ENCODE results near the gene SS18L1. TPM values are rescaled to one million over a fixed set of nuclear protein-coding genes. Genes with fewer than 3 reads are reported as not detected.

SS18L1 gene
- total RNA-seq, 1 donor from 2014 or later: 16.3 TPM

GRCh38 chr20:62122654-62123449, 20.7 kb upstream of the SS18L1 start:
- peak overlapping the region; percentile 41 for H3K27ac ChIP-seq (ENCODE audit: low read depth, low read length)

GRCh38 chr20:62123450-62124118, 20.0 kb upstream of the SS18L1 start:
- H3K4me3 ChIP-seq (ENCODE audit: insufficient read depth, low read depth, low read length): peak overlapping the region; percentile 60
- H3K9ac ChIP-seq (ENCODE audit: low read length): peak overlapping the region; percentile 79
- peaks cover 29% of the 10 kb centered on the region for H3K36me3 ChIP-seq (ENCODE audit: insufficient read depth, low read length)
- FAIRE-seq (no peak), DNase-seq (ENCODE audit: low read depth) (peak; percentile 63)
- no peak for TF ChIP-seq EZH2 (IDR thresholded peaks at IDR 0.05; ENCODE audit: insufficient read depth, low read length)
- TF ChIP-seq CTCF (IDR thresholded peaks at IDR 0.05; ENCODE audit: insufficient read depth, low read depth, low read length): no peak
- H3K9me3 ChIP-seq (ENCODE audit: insufficient read depth, low read depth, low read length): no peaks in the 10 kb centered on the region
- H2AFZ ChIP-seq (ENCODE audit: low read depth, low read length): peak overlapping the region; percentile 13
- Mint-ChIP-seq H3K27ac (ENCODE audit: unreplicated experiment) (peak overlapping the region; percentile 83), H3K4me1 (ENCODE audit: low read depth, unreplicated experiment) (peaks cover 3% of the 10 kb centered on the region), H3K4me3 (ENCODE audit: unreplicated experiment) (peak overlapping the region; percentile 89), H3K9me3 (ENCODE audit: unreplicated experiment) (no peaks in the 10 kb centered on the region), H3K27me3 (ENCODE audit: low read depth, unreplicated experiment) (peaks cover 14% of the 10 kb centered on the region), H3K36me3 (ENCODE audit: low read depth, unreplicated experiment) (peaks cover 14% of the 10 kb centered on the region)
- H3K27me3 ChIP-seq (ENCODE audit: insufficient read depth, low read length): peaks cover 3% of the 10 kb centered on the region
- H4K20me1 ChIP-seq (ENCODE audit: insufficient read depth, low read length): peaks cover 54% of the 10 kb centered on the region
- H3K4me2 ChIP-seq (ENCODE audit: low read length): peak overlapping the region; percentile 88
- peaks cover 34% of the 10 kb centered on the region for H3K79me2 ChIP-seq (ENCODE audit: insufficient read depth, low read length)
- peak overlapping the region; percentile 21 for H3K27ac ChIP-seq (ENCODE audit: low read depth, low read length)
- H3K4me1 ChIP-seq (ENCODE audit: insufficient read depth, low read length): peaks cover 9% of the 10 kb centered on the region

More at GRCh38 chr20:62122654-62123449, 20.7 kb upstream of the SS18L1 start:
- no peak for DNase-seq (ENCODE audit: low read depth)
- Histone ChIP-seq H3K9me3 (ENCODE audit: insufficient read depth, low read depth, low read length) (no peaks in the 10 kb centered on the region), H3K4me2 (ENCODE audit: low read length) (peak overlapping the region; percentile 88), H3K27me3 (ENCODE audit: insufficient read depth, low read length) (peaks cover 9% of the 10 kb centered on the region), H3K79me2 (ENCODE audit: insufficient read depth, low read length) (peaks cover 34% of the 10 kb centered on the region), H2AFZ (ENCODE audit: low read depth, low read length) (peak overlapping the region; percentile 76), H3K36me3 (ENCODE audit: insufficient read depth, low read length) (peaks cover 23% of the 10 kb centered on the region), H3K4me1 (ENCODE audit: insufficient read depth, low read length) (peaks cover 9% of the 10 kb centered on the region), H4K20me1 (ENCODE audit: insufficient read depth, low read length) (peaks cover 47% of the 10 kb centered on the region), H3K4me3 (ENCODE audit: insufficient read depth, low read depth, low read length) (peak overlapping the region; percentile 60), H3K9ac (ENCODE audit: low read length) (peak overlapping the region; percentile 79)
- TF ChIP-seq EZH2 (IDR thresholded peaks at IDR 0.05; ENCODE audit: insufficient read depth, low read length): no peak
- no peak for TF ChIP-seq CTCF (IDR thresholded peaks at IDR 0.05; ENCODE audit: insufficient read depth, low read depth, low read length)
- Mint-ChIP-seq H3K27ac (ENCODE audit: unreplicated experiment) (peak overlapping the region; percentile 83), H3K27me3 (ENCODE audit: low read depth, unreplicated experiment) (peaks cover 16% of the 10 kb centered on the region), H3K36me3 (ENCODE audit: low read depth, unreplicated experiment) (peaks cover 11% of the 10 kb centered on the region), H3K4me3 (ENCODE audit: unreplicated experiment) (peak overlapping the region; percentile 89), H3K9me3 (ENCODE audit: unreplicated experiment) (no peaks in the 10 kb centered on the region), H3K4me1 (ENCODE audit: low read depth, unreplicated experiment) (peaks cover 3% of the 10 kb centered on the region)
- FAIRE-seq: no peak

Data from astrocyte (in vitro differentiated cells and primary cell).